Kidney (tissue), 14 donors: ENCODE measurements around the gene NT5C1A. TPM values are rescaled to one million over a fixed set of nuclear protein-coding genes. Genes with fewer than 3 reads are reported as not detected.

Experiments used
- DNase-seq, 5 donors: peaks; one replicate each; pipeline ENCODE4 v3.0.0-alpha.2; 2013 to 2020
- FAIRE-seq: peaks from 2 replicates; lab custom pipeline; 2012; peaks lifted over from hg19 to GRCh38; lab: Jason Lieb, UNC
- H3K27ac ChIP-seq, 2 donors: one replicate each; pipeline ENCODE4 v1.7.0; 2013; ENCODE audit warnings: low read depth in 2 of 2, low read length in 2 of 2, inconsistent platforms in 1 of 2
- H3K27me3 ChIP-seq: one replicate; pipeline ENCODE4 v1.7.1; 2013; ENCODE audit warnings: low read length, inconsistent platforms; ENCODE audit not compliant: control insufficient read depth, insufficient read depth
- H3K36me3 ChIP-seq, 3 donors: one replicate each; pipeline versions ENCODE4 v1.7.0 to v1.7.1; 2013; ENCODE audit warnings: low read length in 3 of 3, control low read depth in 1 of 3, inconsistent platforms in 1 of 3; ENCODE audit not compliant: insufficient read depth in 3 of 3, control insufficient read depth in 2 of 3
- H3K4me1 ChIP-seq, 3 donors: one replicate each; pipeline versions ENCODE4 v1.7.0 to v1.7.1; 2013; ENCODE audit warnings: low read length in 3 of 3, inconsistent platforms in 1 of 3, low read depth in 1 of 3; ENCODE audit not compliant: control insufficient read depth in 2 of 3, insufficient read depth in 2 of 3
- H3K4me3 ChIP-seq, 3 donors: one replicate each; pipeline versions ENCODE4 v1.7.0 to v1.8.1; 2013; ENCODE audit warnings: low read length in 3 of 3, control low read depth in 1 of 3, inconsistent platforms in 1 of 3
- H3K9ac ChIP-seq, 3 donors: one replicate each; pipeline versions ENCODE4 v1.7.0 to v1.7.1; 2013; ENCODE audit warnings: low read length in 3 of 3, control low read depth in 1 of 3, inconsistent platforms in 1 of 3
- H3K9me3 ChIP-seq, 3 donors: one replicate each; pipeline versions ENCODE4 v1.7.0 to v1.7.1; 2013; ENCODE audit warnings: low read length in 3 of 3, control low read depth in 1 of 3, inconsistent platforms in 1 of 3; ENCODE audit not compliant: control insufficient read depth in 2 of 3, insufficient read depth in 1 of 3
- intact Hi-C: fragments of 100-400 bp; cut with DNase I; formaldehyde crosslinking; loops from one replicate; pipeline ENCODE4 v1.11.1; 2022
- polyA plus RNA-seq: library from polyadenylated mRNA; stranded (reverse); fragments of 350-450 nt; fragmentation: Illumina TruSeq; extraction: RNeasy Lipid Tissue Mini Kit (QIAGEN cat#74804); gene quantifications from one replicate; pipeline ENCODE4 v1.2.3, GENCODE V29; 2014; ENCODE audit warnings: low read depth, low replicate concordance; ENCODE audit not compliant: insufficient read depth
- total RNA-seq: library from RNA; stranded (reverse); fragmentation: NEBNext Ultra II Directional; extraction: Animal tissue kit (Norgen Biotek cat#: 25700); gene quantifications from one replicate; pipeline ENCODE4 v1.2.1, GENCODE V29; 2021
- TF ChIP-seq, protein P1 (sequence below): IDR thresholded peaks from 3 replicates; pipeline ENCODE4 v1.5.1; 2012; ENCODE audit warnings: mild to moderate bottlenecking, moderate library complexity, borderline replicate concordance; ENCODE audit not compliant: insufficient read depth; ENCODE audit errors: extremely low read depth
- donor health status: control.
- donor health status: control.
- donor health status: control.
- donor health status: control.
- donor health status: control.
- donor health status: DM: yes; HTN: yes; CAD: no.
- donor health status: Normal renal cell carcinoma (clear cell type).

The NT5C1A gene
- total and polyA plus RNA-seq, 2 donors from 2014 or later = 0.62 to 2.0 TPM

DNA sequence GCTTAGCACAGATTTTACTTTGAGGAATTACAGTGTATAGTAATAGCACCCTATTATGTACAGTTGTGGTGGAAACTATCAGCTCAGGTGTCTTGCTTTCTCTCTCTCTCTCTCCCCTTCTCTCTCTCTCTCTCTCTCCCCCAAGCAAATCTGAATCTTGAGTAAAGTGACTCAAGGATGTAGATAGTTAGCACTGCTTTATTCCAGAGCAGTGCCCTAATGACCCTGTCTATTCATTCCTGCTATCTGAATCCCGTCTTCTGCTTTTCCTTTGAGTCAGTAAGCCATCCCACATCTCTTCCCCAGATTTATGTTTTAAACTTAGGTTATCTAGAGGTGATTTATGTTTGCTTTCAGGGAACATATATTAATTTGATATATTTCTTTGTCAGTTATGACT lies 24.5 kb upstream of the NT5C1A start:
- Histone ChIP-seq H3K9ac (no peak overlapping the region), H3K9me3 (no peaks in the 10 kb centered on the region), H3K4me3 (no peak overlapping the region), H3K27ac (no peak overlapping the region), H3K4me1 (peaks cover 0 to 7% (median 0%) of the 10 kb centered on the region in 3 donors), H3K36me3 (no peaks in the 10 kb centered on the region), H3K27me3 (peaks cover 15% of the 10 kb centered on the region)
- intact Hi-C loops = no loop called here
- TF ChIP-seq, protein P1, sequence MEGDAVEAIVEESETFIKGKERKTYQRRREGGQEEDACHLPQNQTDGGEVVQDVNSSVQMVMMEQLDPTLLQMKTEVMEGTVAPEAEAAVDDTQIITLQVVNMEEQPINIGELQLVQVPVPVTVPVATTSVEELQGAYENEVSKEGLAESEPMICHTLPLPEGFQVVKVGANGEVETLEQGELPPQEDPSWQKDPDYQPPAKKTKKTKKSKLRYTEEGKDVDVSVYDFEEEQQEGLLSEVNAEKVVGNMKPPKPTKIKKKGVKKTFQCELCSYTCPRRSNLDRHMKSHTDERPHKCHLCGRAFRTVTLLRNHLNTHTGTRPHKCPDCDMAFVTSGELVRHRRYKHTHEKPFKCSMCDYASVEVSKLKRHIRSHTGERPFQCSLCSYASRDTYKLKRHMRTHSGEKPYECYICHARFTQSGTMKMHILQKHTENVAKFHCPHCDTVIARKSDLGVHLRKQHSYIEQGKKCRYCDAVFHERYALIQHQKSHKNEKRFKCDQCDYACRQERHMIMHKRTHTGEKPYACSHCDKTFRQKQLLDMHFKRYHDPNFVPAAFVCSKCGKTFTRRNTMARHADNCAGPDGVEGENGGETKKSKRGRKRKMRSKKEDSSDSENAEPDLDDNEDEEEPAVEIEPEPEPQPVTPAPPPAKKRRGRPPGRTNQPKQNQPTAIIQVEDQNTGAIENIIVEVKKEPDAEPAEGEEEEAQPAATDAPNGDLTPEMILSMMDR = no peak
- FAIRE-seq (no peak), DNase-seq (no peak)

DNA sequence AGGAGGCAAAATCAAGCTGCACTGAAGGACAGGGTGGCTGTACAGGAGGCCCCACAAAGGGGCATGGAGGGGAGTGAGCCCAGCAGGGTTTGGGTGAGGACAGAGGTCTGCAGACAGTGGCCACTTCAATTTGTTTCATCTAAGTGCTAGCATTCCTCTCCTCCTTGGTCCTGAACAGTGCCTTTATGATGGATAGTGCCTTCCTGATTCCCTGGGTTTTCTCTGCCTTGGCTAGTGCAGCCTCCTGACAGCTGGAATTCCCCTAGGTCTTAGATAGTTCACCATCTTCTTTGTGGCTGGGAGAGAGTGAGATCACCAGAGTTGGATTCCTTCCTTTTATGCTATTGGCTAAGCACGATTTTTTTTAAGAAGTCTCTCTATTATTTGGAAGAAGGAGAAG lies 23.1 kb upstream of the NT5C1A start:
- Histone ChIP-seq H3K27me3 (peaks cover 17% of the 10 kb centered on the region), H3K9ac (no peak overlapping the region), H3K9me3 (no peaks in the 10 kb centered on the region), H3K27ac (no peak overlapping the region), H3K36me3 (no peaks in the 10 kb centered on the region), H3K4me1 (peaks cover 0 to 6% (median 0%) of the 10 kb centered on the region in 3 donors), H3K4me3 (no peak overlapping the region)
- intact Hi-C loops = no loop called here
- peak in 1 of 5 donors; percentile 11 for DNase-seq
- TF ChIP-seq, protein P1 = no peak
- no peak for FAIRE-seq

- Histone ChIP-seq H3K9me3 (no peaks in the 10 kb centered on the region), H3K4me3 (no peak overlapping the region), H3K27me3 (peaks cover 18% of the 10 kb centered on the region), H3K9ac (no peak overlapping the region), H3K36me3 (no peaks in the 10 kb centered on the region), H3K27ac (no peak overlapping the region), H3K4me1 (peaks cover 0 to 6% (median 0%) of the 10 kb centered on the region in 3 donors)
- DNase-seq (peak in 1 of 5 donors; percentile 28), FAIRE-seq (no peak)
- intact Hi-C loops = no loop called here
- TF ChIP-seq, protein P1 = no peak
Measured at GRCh38 chr1:39694026-39694425, 22.1 kb upstream of the NT5C1A start.
